GM23338 (cell line): ENCODE results near the gene BRSK2. TPM values are rescaled to one million over a fixed set of nuclear protein-coding genes. Genes with fewer than 3 reads are reported as not detected.

Experiments used
- ATAC-seq: fragments of 200-7000 bp; cut with Tn5 transposase; 3 replicates; pipeline ENCODE4 v1.9.1; 2020
- DNase-seq: peaks from one replicate; pipeline ENCODE4 v3.0.0-alpha.2; 2015; ENCODE audit warnings: low spot score
- H2AFZ ChIP-seq: fragments of 200-600 bp; sonication (generic); 2 replicates; pipeline ENCODE4 v1.8.0; 2016; ENCODE audit warnings: antibody characterized with exemption, mild to moderate bottlenecking, moderate library complexity
- H3F3A ChIP-seq: fragments of 200-600 bp; sonication (generic); replicated peaks from 2 replicates; pipeline ENCODE4 v1.8.0; 2017; ENCODE audit warnings: antibody characterized with exemption, mixed run types, low read depth
- H3K27ac ChIP-seq: fragments of 200-600 bp; sonication (generic); 2 replicates; pipeline ENCODE4 v1.6.1; 2016; ENCODE audit warnings: low read depth
- H3K27me3 ChIP-seq: fragments of 200-600 bp; sonication (generic); 2 replicates; pipeline ENCODE4 v1.8.0; 2016; ENCODE audit warnings: mild to moderate bottlenecking, mixed run types, moderate library complexity; ENCODE audit not compliant: insufficient read depth
- H3K36me3 ChIP-seq: fragments of 200-600 bp; sonication (generic); 2 replicates; pipeline ENCODE4 v1.8.0; 2016; ENCODE audit warnings: mild to moderate bottlenecking; ENCODE audit not compliant: insufficient read depth
- H3K4me1 ChIP-seq: fragments of 200-600 bp; sonication (generic); 2 replicates; pipeline ENCODE4 v1.8.0; 2016; ENCODE audit warnings: mild to moderate bottlenecking, moderate library complexity; ENCODE audit not compliant: insufficient read depth
- H3K4me2 ChIP-seq: fragments of 200-600 bp; sonication (generic); 2 replicates; pipeline ENCODE4 v1.7.1; 2017; ENCODE audit warnings: mixed run types
- H3K4me3 ChIP-seq: fragments of 200-600 bp; sonication (generic); 2 replicates; pipeline ENCODE4 v1.6.1; 2016; ENCODE audit warnings: mixed run types
- H3K79me2 ChIP-seq: fragments of 200-600 bp; sonication (generic); replicated peaks from 2 replicates; pipeline ENCODE4 v1.8.0; 2017; ENCODE audit warnings: mild to moderate bottlenecking; ENCODE audit not compliant: insufficient read depth
- H3K9me2 ChIP-seq: fragments of 200-600 bp; sonication (generic); 2 replicates; pipeline ENCODE4 v1.8.0; 2017; ENCODE audit not compliant: insufficient read depth
- H4K20me1 ChIP-seq: fragments of 200-600 bp; sonication (generic); replicated peaks from 2 replicates; pipeline ENCODE4 v1.8.0; 2017; ENCODE audit warnings: mild to moderate bottlenecking; ENCODE audit not compliant: insufficient read depth
- H3K27ac Mint-ChIP-seq: 2 replicates; pipeline ENCODE4 v1.8.0; 2020; ENCODE audit warnings: inconsistent platforms, mild to moderate bottlenecking, moderate library complexity, mixed read lengths
- H3K27me3 Mint-ChIP-seq: 3 replicates; pipeline ENCODE4 v1.8.0; 2022; ENCODE audit warnings: low read depth, mild to moderate bottlenecking, moderate library complexity, mixed read lengths, inconsistent platforms; ENCODE audit not compliant: insufficient read depth, poor library complexity
- H3K36me3 Mint-ChIP-seq: 3 replicates; pipeline ENCODE4 v1.8.0; 2021; ENCODE audit warnings: low read depth, mild to moderate bottlenecking, inconsistent platforms, moderate library complexity, mixed read lengths
- H3K4me1 Mint-ChIP-seq: 3 replicates; pipeline ENCODE4 v1.8.0; 2020; ENCODE audit warnings: mild to moderate bottlenecking, inconsistent platforms, mixed read lengths
- H3K4me3 Mint-ChIP-seq: 3 replicates; pipeline ENCODE4 v1.8.0; 2021; ENCODE audit warnings: moderate library complexity, mild to moderate bottlenecking, inconsistent platforms, mixed read lengths
- H3K9me3 Mint-ChIP-seq: 3 replicates; pipeline ENCODE4 v1.8.0; 2020; ENCODE audit warnings: moderate library complexity, mild to moderate bottlenecking, inconsistent platforms, mixed read lengths
- CREB1 ChIP-seq: fragments of 250-450 bp; sonication (Bioruptor Pico); IDR thresholded peaks from 2 replicates; pipeline ENCODE4 v1.5.0; 2020; ENCODE audit warnings: low read depth, mild to moderate bottlenecking, moderate library complexity
- JUNB ChIP-seq: IDR thresholded peaks from one replicate; pipeline ENCODE4 v1.6.1; 2016; ENCODE audit warnings: antibody characterized with exemption; ENCODE audit not compliant: unreplicated experiment
- POLR2AphosphoS5 ChIP-seq: IDR thresholded peaks from 2 replicates; pipeline ENCODE4 v1.6.1; 2016; ENCODE audit warnings: antibody characterized with exemption, low read depth
- REST ChIP-seq: IDR thresholded peaks from one replicate; pipeline ENCODE4 v1.6.1; 2018; ENCODE audit warnings: antibody characterized with exemption; ENCODE audit not compliant: unreplicated experiment
- STAT1 ChIP-seq: IDR thresholded peaks from one replicate; pipeline ENCODE4 v1.6.1; 2016; ENCODE audit warnings: antibody characterized with exemption; ENCODE audit not compliant: unreplicated experiment
- ZNF114 ChIP-seq: fragments of 250-450 bp; sonication (Bioruptor Pico); IDR thresholded peaks from 2 replicates; pipeline ENCODE4 v1.5.0; 2020; ENCODE audit warnings: mild to moderate bottlenecking, moderate library complexity
- ZNF331 ChIP-seq: fragments of 250-450 bp; sonication (Bioruptor Pico); IDR thresholded peaks from 2 replicates; pipeline ENCODE4 v1.5.0; 2020; ENCODE audit warnings: low read depth, mild to moderate bottlenecking, moderate library complexity
- polyA plus RNA-seq: library from polyadenylated mRNA; unstranded; fragments of >200 nt; fragmentation: Nextera tagmentation; extraction: Ambion mirVana; gene quantifications from 2 replicates; pipeline ENCODE4 v1.2.1, GENCODE V29; 2016
- total RNA-seq: library from RNA; depleted of rRNA; stranded (reverse); fragments of >200 nt; shearing (Covaris generic); gene quantifications from 2 replicates; pipeline ENCODE4 v1.2.3, GENCODE V29; 2014
- TF ChIP-seq, protein P1 (sequence below): IDR thresholded peaks from 2 replicates; pipeline ENCODE4 v1.6.1; 2016; ENCODE audit warnings: antibody characterized with exemption
- TF ChIP-seq, protein P2 (sequence below): fragments of 250-450 bp; sonication (Bioruptor Pico); IDR thresholded peaks from 2 replicates; pipeline ENCODE4 v1.5.0; 2020; ENCODE audit warnings: mild to moderate bottlenecking, moderate library complexity
- TF ChIP-seq, protein P3 (sequence below), 2 experiments: fragments of 200-600 bp in 1 of 2; sonication (generic) in 1 of 2; conservative IDR thresholded peaks; 2 replicates each; pipeline versions ENCODE4 v1.5.1 to v1.6.1; 2016 to 2017; ENCODE audit warnings: antibody characterized with exemption in 2 of 2, low read depth in 2 of 2, mild to moderate bottlenecking in 2 of 2, moderate library complexity in 1 of 2

BRSK2 gene
- total and polyA plus RNA-seq, 2 experiments from 2014 or later = 7.2 to 20.3 TPM

DNA sequence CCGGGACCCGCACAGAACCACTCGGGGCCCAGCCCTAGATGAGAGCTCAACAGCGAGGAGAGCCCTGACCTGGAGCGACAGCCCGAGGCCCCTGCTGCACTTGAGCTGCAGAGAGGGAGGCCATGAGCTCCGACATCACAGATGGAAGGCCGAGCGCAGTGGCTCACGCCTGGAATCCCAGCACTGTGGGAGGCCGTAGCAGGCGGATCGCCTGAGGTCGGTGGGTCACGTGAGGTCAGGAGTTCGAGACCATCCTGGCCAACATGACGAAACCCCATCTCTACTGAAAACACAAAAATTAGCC lies 13.8 kb upstream of the BRSK2 start:
- DNase-seq (no peak), ATAC-seq (no peak; the same call in 1 of the 3 replicates)
- Histone ChIP-seq H3K27me3 (no peaks in the 10 kb centered on the region), H3F3A (no peaks in the 10 kb centered on the region), H3K79me2 (no peaks in the 10 kb centered on the region), H3K9me2 (no peaks in the 10 kb centered on the region), H3K36me3 (no peaks in the 10 kb centered on the region), H2AFZ (no peak overlapping the region), H3K4me1 (no peaks in the 10 kb centered on the region), H3K27ac (no peak overlapping the region), H3K4me2 (no peak overlapping the region), H3K4me3 (no peak overlapping the region), H4K20me1 (no peaks in the 10 kb centered on the region)
- no peaks in the 10 kb centered on the region for H3K4me1 Mint-ChIP-seq
- H3K36me3 Mint-ChIP-seq = no peaks in the 10 kb centered on the region
- no peaks in the 10 kb centered on the region; the same call in 2 of the 3 replicates for H3K9me3 Mint-ChIP-seq
- TF ChIP-seq ZNF331 (CRISPR knock-in tag) = no peak
- no peak for TF ChIP-seq ZNF114 (CRISPR knock-in tag)
- no peak for TF ChIP-seq REST
- no peak for TF ChIP-seq STAT1
- TF ChIP-seq, protein P1, sequence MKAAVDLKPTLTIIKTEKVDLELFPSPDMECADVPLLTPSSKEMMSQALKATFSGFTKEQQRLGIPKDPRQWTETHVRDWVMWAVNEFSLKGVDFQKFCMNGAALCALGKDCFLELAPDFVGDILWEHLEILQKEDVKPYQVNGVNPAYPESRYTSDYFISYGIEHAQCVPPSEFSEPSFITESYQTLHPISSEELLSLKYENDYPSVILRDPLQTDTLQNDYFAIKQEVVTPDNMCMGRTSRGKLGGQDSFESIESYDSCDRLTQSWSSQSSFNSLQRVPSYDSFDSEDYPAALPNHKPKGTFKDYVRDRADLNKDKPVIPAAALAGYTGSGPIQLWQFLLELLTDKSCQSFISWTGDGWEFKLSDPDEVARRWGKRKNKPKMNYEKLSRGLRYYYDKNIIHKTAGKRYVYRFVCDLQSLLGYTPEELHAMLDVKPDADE = no peak
- no peak for TF ChIP-seq JUNB
- no peak for TF ChIP-seq CREB1
- TF ChIP-seq POLR2AphosphoS5 = no peak
- TF ChIP-seq, protein P2, sequence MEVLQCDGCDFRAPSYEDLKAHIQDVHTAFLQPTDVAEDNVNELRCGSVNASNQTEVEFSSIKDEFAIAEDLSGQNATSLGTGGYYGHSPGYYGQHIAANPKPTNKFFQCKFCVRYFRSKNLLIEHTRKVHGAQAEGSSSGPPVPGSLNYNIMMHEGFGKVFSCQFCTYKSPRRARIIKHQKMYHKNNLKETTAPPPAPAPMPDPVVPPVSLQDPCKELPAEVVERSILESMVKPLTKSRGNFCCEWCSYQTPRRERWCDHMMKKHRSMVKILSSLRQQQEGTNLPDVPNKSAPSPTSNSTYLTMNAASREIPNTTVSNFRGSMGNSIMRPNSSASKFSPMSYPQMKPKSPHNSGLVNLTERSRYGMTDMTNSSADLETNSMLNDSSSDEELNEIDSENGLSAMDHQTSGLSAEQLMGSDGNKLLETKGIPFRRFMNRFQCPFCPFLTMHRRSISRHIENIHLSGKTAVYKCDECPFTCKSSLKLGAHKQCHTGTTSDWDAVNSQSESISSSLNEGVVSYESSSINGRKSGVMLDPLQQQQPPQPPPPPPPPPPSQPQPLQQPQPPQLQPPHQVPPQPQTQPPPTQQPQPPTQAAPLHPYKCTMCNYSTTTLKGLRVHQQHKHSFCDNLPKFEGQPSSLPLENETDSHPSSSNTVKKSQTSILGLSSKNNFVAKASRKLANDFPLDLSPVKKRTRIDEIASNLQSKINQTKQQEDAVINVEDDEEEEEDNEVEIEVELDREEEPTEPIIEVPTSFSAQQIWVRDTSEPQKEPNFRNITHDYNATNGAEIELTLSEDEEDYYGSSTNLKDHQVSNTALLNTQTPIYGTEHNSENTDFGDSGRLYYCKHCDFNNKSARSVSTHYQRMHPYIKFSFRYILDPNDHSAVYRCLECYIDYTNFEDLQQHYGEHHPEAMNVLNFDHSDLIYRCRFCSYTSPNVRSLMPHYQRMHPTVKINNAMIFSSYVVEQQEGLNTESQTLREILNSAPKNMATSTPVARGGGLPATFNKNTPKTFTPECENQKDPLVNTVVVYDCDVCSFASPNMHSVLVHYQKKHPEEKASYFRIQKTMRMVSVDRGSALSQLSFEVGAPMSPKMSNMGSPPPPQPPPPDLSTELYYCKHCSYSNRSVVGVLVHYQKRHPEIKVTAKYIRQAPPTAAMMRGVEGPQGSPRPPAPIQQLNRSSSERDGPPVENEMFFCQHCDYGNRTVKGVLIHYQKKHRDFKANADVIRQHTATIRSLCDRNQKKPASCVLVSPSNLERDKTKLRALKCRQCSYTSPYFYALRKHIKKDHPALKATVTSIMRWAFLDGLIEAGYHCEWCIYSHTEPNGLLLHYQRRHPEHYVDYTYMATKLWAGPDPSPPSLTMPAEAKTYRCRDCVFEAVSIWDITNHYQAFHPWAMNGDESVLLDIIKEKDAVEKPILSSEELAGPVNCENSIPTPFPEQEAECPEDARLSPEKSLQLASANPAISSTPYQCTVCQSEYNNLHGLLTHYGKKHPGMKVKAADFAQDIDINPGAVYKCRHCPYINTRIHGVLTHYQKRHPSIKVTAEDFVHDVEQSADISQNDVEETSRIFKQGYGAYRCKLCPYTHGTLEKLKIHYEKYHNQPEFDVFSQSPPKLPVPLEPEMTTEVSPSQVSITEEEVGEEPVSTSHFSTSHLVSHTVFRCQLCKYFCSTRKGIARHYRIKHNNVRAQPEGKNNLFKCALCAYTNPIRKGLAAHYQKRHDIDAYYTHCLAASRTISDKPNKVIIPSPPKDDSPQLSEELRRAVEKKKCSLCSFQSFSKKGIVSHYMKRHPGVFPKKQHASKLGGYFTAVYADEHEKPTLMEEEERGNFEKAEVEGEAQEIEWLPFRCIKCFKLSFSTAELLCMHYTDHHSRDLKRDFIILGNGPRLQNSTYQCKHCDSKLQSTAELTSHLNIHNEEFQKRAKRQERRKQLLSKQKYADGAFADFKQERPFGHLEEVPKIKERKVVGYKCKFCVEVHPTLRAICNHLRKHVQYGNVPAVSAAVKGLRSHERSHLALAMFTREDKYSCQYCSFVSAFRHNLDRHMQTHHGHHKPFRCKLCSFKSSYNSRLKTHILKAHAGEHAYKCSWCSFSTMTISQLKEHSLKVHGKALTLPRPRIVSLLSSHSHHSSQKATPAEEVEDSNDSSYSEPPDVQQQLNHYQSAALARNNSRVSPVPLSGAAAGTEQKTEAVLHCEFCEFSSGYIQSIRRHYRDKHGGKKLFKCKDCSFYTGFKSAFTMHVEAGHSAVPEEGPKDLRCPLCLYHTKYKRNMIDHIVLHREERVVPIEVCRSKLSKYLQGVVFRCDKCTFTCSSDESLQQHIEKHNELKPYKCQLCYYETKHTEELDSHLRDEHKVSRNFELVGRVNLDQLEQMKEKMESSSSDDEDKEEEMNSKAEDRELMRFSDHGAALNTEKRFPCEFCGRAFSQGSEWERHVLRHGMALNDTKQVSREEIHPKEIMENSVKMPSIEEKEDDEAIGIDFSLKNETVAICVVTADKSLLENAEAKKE = no peak
- TF ChIP-seq, protein P3, sequence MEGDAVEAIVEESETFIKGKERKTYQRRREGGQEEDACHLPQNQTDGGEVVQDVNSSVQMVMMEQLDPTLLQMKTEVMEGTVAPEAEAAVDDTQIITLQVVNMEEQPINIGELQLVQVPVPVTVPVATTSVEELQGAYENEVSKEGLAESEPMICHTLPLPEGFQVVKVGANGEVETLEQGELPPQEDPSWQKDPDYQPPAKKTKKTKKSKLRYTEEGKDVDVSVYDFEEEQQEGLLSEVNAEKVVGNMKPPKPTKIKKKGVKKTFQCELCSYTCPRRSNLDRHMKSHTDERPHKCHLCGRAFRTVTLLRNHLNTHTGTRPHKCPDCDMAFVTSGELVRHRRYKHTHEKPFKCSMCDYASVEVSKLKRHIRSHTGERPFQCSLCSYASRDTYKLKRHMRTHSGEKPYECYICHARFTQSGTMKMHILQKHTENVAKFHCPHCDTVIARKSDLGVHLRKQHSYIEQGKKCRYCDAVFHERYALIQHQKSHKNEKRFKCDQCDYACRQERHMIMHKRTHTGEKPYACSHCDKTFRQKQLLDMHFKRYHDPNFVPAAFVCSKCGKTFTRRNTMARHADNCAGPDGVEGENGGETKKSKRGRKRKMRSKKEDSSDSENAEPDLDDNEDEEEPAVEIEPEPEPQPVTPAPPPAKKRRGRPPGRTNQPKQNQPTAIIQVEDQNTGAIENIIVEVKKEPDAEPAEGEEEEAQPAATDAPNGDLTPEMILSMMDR (conservative IDR thresholded peaks at IDR 0.05; ENCODE audit: low read depth in 2 of 2) = no peak
- no peak overlapping the region for H3K27ac Mint-ChIP-seq
- H3K27me3 Mint-ChIP-seq = peaks cover 15% of the 10 kb centered on the region
- no peak overlapping the region for H3K4me3 Mint-ChIP-seq
